SK-N-MC (cell line): Measurements from ENCODE around the gene DNAH17.

ENCODE experiments used
- EZH2 ChIP-seq: fragments of 200-600 bp; sonication (generic); IDR thresholded peaks from one replicate; pipeline ENCODE4 v1.6.1; 2017; ENCODE audit warnings: antibody characterized with exemption
- FOXP2 ChIP-seq: optimal IDR thresholded peaks from 2 replicates; pipeline ENCODE3; 2011; ENCODE audit warnings: mild to moderate bottlenecking, moderate library complexity; ENCODE audit not compliant: insufficient read depth; ENCODE audit errors: extremely low read length, control extremely low read depth
- POLR2AphosphoS5 ChIP-seq: IDR thresholded peaks from 2 replicates; pipeline ENCODE4 v1.6.1; 2012; ENCODE audit warnings: mild to moderate bottlenecking, low read depth, low read length, borderline replicate concordance

- TF ChIP-seq EZH2 (no peak), POLR2AphosphoS5 (no peak), FOXP2 (no peak)
These were observed 47.3 kb upstream of the DNAH17 start for GRCh38 chr17:78624324-78625151.
